Posterior vena cava (tissue), 2 donors: ENCODE measurements around the gene WIPF2. TPM values are rescaled to one million over a fixed set of nuclear protein-coding genes. Genes with fewer than 3 reads are reported as not detected.

Experiments used
- DNase-seq: peaks from one replicate; pipeline ENCODE4 v3.0.0-alpha.2; 2020; ENCODE audit warnings: low spot score
- intact Hi-C, 2 donors: fragments of 100-400 bp; cut with DNase I; formaldehyde crosslinking; loops; one replicate each; pipeline versions ENCODE4 v1.14.1 to v1.14.2; 2022 to 2023
- long read RNA-seq, 2 donors: library from polyadenylated mRNA; unstranded; transcript quantifications; one replicate each; pipeline ENCODE4 v2.0.0, GENCODE V29; 2020 to 2021
- total RNA-seq, 2 donors: library from RNA; stranded (reverse); fragmentation: NEBNext Ultra II Directional; extraction: Animal tissue kit (Norgen Biotek cat#: 25700); gene quantifications; one replicate each; pipeline ENCODE4 v1.2.1, GENCODE V29; 2021
- donor health status: DM: yes; HTN: yes; CAD: no.
- donor health status: DM: yes; HTN: yes; CAD: no.

Gene WIPF2
- total RNA-seq: 10 to 100 TPM; 24.8 to 28.9 TPM
- long read RNA-seq, donor 1, transcript WIPF2-205 (3 exons, 554 nt): major isoform, 12 of 21 reads
- long read RNA-seq, donor 1, partial matches to known transcripts: 0 of 21 reads
- long read RNA-seq, donor 1, other reads (novel, unspliced or antisense): 9 of 21 reads
- long read RNA-seq, donor 2, transcript WIPF2-205 (3 exons, 554 nt): major isoform, 7 of 22 reads
- long read RNA-seq, donor 2, partial matches to known transcripts: 11 of 22 reads
- long read RNA-seq, donor 2, other reads (novel, unspliced or antisense): 4 of 22 reads

GRCh38 chr17:40218740-40219593 is at the start of gene WIPF2:
TSS of gene WIPF2 (plus strand) at chr17:40219304. CDS start at chr17:40256460, 37,156 bp downstream.
- intact Hi-C loops: loop anchor here (10.0 kb wide), 2 partner anchors 56 to 136 kb away; no protein-coding TSS in a partner anchor
- peak; percentile 99 for DNase-seq

GRCh38 chr17:40170325-40170724 is 48.8 kb upstream of the WIPF2 start:
- DNase-seq: no peak
- intact Hi-C loops: loop anchor here in 1 of 2 donors (10.0 kb wide), 1 partner anchor 156 kb away; the partner anchor contains the start of gene CSF3

GRCh38 chr17:40171750-40172149 is 47.4 kb upstream of the WIPF2 start:
- peak; percentile 5 for DNase-seq
- intact Hi-C loops: loop anchor here in 1 of 2 donors (10.0 kb wide), 1 partner anchor 157 kb away; the partner anchor contains the start of gene CSF3

GRCh38 chr17:40173091-40173777 is 45.9 kb upstream of the WIPF2 start:
- intact Hi-C loops: loop anchor here in 1 of 2 donors (10.0 kb wide), 1 partner anchor 158 kb away; the partner anchor contains the start of gene CSF3
- peak; percentile 1 for DNase-seq

- peak; percentile 3 for DNase-seq
- intact Hi-C loops: loop anchor here in 1 of 2 donors (10.0 kb wide), 1 partner anchor 159 kb away; the partner anchor contains the start of gene CSF3
Measured at GRCh38 chr17:40173778-40174135, 45.3 kb upstream of the WIPF2 start.

GRCh38 chr17:40174514-40174913 is 44.6 kb upstream of the WIPF2 start:
- no peak for DNase-seq
- intact Hi-C loops: loop anchor here in 1 of 2 donors (10.0 kb wide), 1 partner anchor 160 kb away; the partner anchor contains the start of gene CSF3

- intact Hi-C loops: loop anchor here in 1 of 2 donors (10.0 kb wide), 1 partner anchor 161 kb away; the partner anchor contains the start of gene CSF3
- DNase-seq: no peak
Measured at GRCh38 chr17:40175928-40176753, 43.0 kb upstream of the WIPF2 start.

GRCh38 chr17:40176754-40177110 is 42.4 kb upstream of the WIPF2 start:
- intact Hi-C loops: loop anchor here in 1 of 2 donors (10.0 kb wide), 1 partner anchor 162 kb away; the partner anchor contains the start of gene CSF3
- no peak for DNase-seq

- intact Hi-C loops: loop anchor here in 1 of 2 donors (10.0 kb wide), 1 partner anchor 163 kb away; the partner anchor contains the start of gene CSF3
- DNase-seq: peak; percentile 93
Measured at GRCh38 chr17:40177275-40177874, 41.7 kb upstream of the WIPF2 start, which contains the start of gene RAPGEFL1. TSS of gene RAPGEFL1 (plus strand) at chr17:40177470. CDS start at chr17:40177862, 392 bp downstream.

- intact Hi-C loops: loop anchor here in 1 of 2 donors (10.0 kb wide), 1 partner anchor 163 kb away; the partner anchor contains the start of gene CSF3
- no peak for DNase-seq
Measured at GRCh38 chr17:40178021-40178601, 41.0 kb upstream of the WIPF2 start.

- DNase-seq: no peak
- intact Hi-C loops: loop anchor here in 1 of 2 donors (10.0 kb wide), 1 partner anchor 164 kb away; the partner anchor contains the start of gene CSF3
Measured at GRCh38 chr17:40178660-40179059, 40.4 kb upstream of the WIPF2 start.

- intact Hi-C loops: loop anchor here in 1 of 2 donors (10.0 kb wide), 1 partner anchor 165 kb away; the partner anchor contains the start of gene CSF3
- no peak for DNase-seq
Measured at GRCh38 chr17:40179923-40180659, 39.0 kb upstream of the WIPF2 start.

- DNase-seq: no peak
- intact Hi-C loops: no loop called here
Measured at GRCh38 chr17:40180694-40181093, 38.4 kb upstream of the WIPF2 start.

- no peak for DNase-seq
- intact Hi-C loops: no loop called here
Measured at GRCh38 chr17:40181205-40181604, 37.9 kb upstream of the WIPF2 start.

GRCh38 chr17:40182606-40183005 is 36.5 kb upstream of the WIPF2 start:
- intact Hi-C loops: no loop called here

GRCh38 chr17:40187238-40187637 is 31.9 kb upstream of the WIPF2 start:
- intact Hi-C loops: no loop called here
- DNase-seq: no peak

More at GRCh38 chr17:40182606-40183005, 36.5 kb upstream of the WIPF2 start:
- no peak for DNase-seq
